ENCODE data around the gene CPEB3. TPM values are rescaled to one million over a fixed set of nuclear protein-coding genes. Genes with fewer than 3 reads are reported as not detected.

The CPEB3 gene
- total and polyA plus RNA-seq, 9 of the 15 experiments (the other 6 are each of a cell fraction or from before 2014, with no cell fraction given): 0.15 to 1.2 (median 0.51) TPM

DNA sequence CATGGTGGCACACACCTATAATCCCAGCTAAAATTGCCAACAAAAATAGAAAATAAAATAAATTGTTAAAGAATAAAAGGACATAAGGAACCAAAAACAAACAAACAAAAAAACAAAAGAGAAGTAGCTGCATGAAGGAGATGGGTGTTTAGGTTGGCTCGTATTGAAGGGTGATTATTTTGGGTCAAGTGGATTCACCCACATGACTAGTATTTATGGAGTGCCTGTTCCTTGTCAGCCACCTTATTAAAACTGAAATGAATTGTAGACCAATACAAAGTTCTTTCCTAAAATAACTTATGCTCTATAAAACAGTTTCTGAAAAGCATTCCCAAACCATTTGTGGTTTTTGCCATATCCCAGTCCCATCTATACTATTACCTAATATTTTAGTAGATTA, 228.6 kb downstream of the CPEB3 start:
- FAIRE-seq (no peak), DNase-seq (ENCODE audit: extremely low read depth in 1 of 4, low spot score in 3 of 4) (no peak), ATAC-seq (no peak)
- Histone ChIP-seq H3K4me1 (replicated peaks in 1 of 2; ENCODE audit: control insufficient read depth in 2 of 2, insufficient read depth in 2 of 2, low read length in 2 of 2) (no peaks in the 10 kb centered on the region), H3K9me3 (replicated peaks; ENCODE audit: control insufficient read depth, insufficient read depth, low read depth, low read length) (no peaks in the 10 kb centered on the region), H3K4me3 (no peak overlapping the region), H3K9ac (ENCODE audit: insufficient read depth in 1 of 2, low read depth in 2 of 2, low read length in 2 of 2) (no peak overlapping the region), H3K9me1 (ENCODE audit: control insufficient read depth, insufficient read depth, low read length) (no peaks in the 10 kb centered on the region), H3K4me2 (ENCODE audit: insufficient read depth, low read length) (no peak overlapping the region), H3K36me3 (ENCODE audit: control insufficient read depth, insufficient read depth, low read length) (no peaks in the 10 kb centered on the region), H2AFZ (ENCODE audit: low read depth, low read length) (no peak overlapping the region), H4K20me1 (replicated peaks; ENCODE audit: control insufficient read depth, insufficient read depth, low read length) (no peaks in the 10 kb centered on the region), H3K27ac (ENCODE audit: extremely low read depth, low read depth, low read length) (no peak overlapping the region), H3K27me3 (ENCODE audit: control insufficient read depth in 2 of 2, insufficient read depth in 2 of 2, low read length in 2 of 2) (no peaks in the 10 kb centered on the region), H3K79me2 (ENCODE audit: control insufficient read depth, insufficient read depth, low read length) (no peaks in the 10 kb centered on the region)
- no TSS peak for BruUV-seq (replicated peaks)
- no peak for TF ChIP-seq CXXC5 (CRISPR knock-in tag; IDR thresholded peaks at IDR 0.05)
- POLR2A ChIA-PET: interaction anchor here (0.7 kb wide), 1 partner anchor 143 kb away, joined by 3 read pairs; no protein-coding TSS in a partner anchor
- 60% methylated on average over 1 of the region's 1 CpG for WGBS (ENCODE audit: insufficient coverage, low coverage, missing lambda C conversion rate)
- CTCF ChIA-PET (ENCODE audit: low intra/inter-chr PET ratio): no interaction called here
- intact Hi-C loops (cut with micrococcal nuclease): no loop called here
- in situ Hi-C loops (cut with MboI): no loop called here

DNA sequence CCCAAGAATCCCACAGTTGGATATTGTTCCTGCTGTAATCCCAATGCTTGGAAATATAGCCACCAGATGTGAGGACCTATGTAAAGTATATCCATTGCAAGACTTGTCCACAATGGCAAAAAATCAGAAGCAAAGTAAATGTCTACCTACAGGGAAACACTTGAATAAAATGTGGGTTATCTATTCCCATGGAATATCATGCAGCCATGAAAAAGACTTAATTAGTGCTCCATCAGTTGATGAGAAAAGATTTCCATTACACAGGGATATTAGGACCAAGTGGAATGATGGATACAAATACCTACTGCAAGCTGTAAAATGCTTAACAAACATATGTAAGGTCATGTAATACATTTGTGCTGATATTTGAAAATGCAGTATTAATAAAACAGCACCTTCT, 236.1 kb downstream of the CPEB3 start:
- no peaks in the 10 kb centered on the region for H4K20me1 ChIP-seq (replicated peaks; ENCODE audit: control insufficient read depth, insufficient read depth, low read length)
- ChIA-PET CTCF (ENCODE audit: low intra/inter-chr PET ratio) (no interaction called here), POLR2A (interaction anchor here (0.6 to 1.5 kb wide), 2 partner anchors 17 to 21 kb away, joined by 3 to 4 read pairs; no protein-coding TSS in a partner anchor)
- TF ChIP-seq ZNF146 (CRISPR knock-in tag; IDR thresholded peaks at IDR 0.05; ENCODE audit: unreplicated experiment) (peak; percentile 85), RBM25 (IDR thresholded peaks at IDR 0.05; ENCODE audit: low read depth, low read length, severe bottlenecking) (peak; percentile 32), ETV1 (tag; conservative IDR thresholded peaks at IDR 0.05; ENCODE audit: low read depth) (no peak)
- TF ChIP-seq, protein P1, sequence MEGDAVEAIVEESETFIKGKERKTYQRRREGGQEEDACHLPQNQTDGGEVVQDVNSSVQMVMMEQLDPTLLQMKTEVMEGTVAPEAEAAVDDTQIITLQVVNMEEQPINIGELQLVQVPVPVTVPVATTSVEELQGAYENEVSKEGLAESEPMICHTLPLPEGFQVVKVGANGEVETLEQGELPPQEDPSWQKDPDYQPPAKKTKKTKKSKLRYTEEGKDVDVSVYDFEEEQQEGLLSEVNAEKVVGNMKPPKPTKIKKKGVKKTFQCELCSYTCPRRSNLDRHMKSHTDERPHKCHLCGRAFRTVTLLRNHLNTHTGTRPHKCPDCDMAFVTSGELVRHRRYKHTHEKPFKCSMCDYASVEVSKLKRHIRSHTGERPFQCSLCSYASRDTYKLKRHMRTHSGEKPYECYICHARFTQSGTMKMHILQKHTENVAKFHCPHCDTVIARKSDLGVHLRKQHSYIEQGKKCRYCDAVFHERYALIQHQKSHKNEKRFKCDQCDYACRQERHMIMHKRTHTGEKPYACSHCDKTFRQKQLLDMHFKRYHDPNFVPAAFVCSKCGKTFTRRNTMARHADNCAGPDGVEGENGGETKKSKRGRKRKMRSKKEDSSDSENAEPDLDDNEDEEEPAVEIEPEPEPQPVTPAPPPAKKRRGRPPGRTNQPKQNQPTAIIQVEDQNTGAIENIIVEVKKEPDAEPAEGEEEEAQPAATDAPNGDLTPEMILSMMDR (IDR thresholded peaks at IDR 0.05 in 2 of 3, conservative IDR thresholded peaks at IDR 0.05 in 1 of 3; ENCODE audit: insufficient read depth in 2 of 3, low read depth in 1 of 3, low read length in 3 of 3): no peak
- H3K27me3 ChIP-seq (ENCODE audit: control insufficient read depth in 2 of 2, insufficient read depth in 2 of 2, low read length in 2 of 2): no peaks in the 10 kb centered on the region
- H3K27ac ChIP-seq (ENCODE audit: extremely low read depth, low read depth, low read length): no peak overlapping the region
- no peak overlapping the region for H3K4me2 ChIP-seq (ENCODE audit: insufficient read depth, low read length)
- FAIRE-seq (no peak), DNase-seq (ENCODE audit: extremely low read depth in 1 of 4, low spot score in 3 of 4) (no peak), ATAC-seq (no peak)
- BruUV-seq (replicated peaks): no TSS peak
- no peak overlapping the region for H3K4me3 ChIP-seq
- no peaks in the 10 kb centered on the region for H3K9me3 ChIP-seq (replicated peaks; ENCODE audit: control insufficient read depth, insufficient read depth, low read depth, low read length)
- intact Hi-C loops (cut with micrococcal nuclease): no loop called here
- H2AFZ ChIP-seq (ENCODE audit: low read depth, low read length): no peak overlapping the region
- H3K4me1 ChIP-seq (replicated peaks in 1 of 2; ENCODE audit: control insufficient read depth in 2 of 2, insufficient read depth in 2 of 2, low read length in 2 of 2): peaks cover 0 to 3% of the 10 kb centered on the region in 2 experiments; a peak in 1 of 5 replicates
- H3K79me2 ChIP-seq (ENCODE audit: control insufficient read depth, insufficient read depth, low read length): no peaks in the 10 kb centered on the region
- H3K9ac ChIP-seq (ENCODE audit: insufficient read depth in 1 of 2, low read depth in 2 of 2, low read length in 2 of 2): no peak overlapping the region
- in situ Hi-C loops (cut with MboI): no loop called here
- H3K9me1 ChIP-seq (ENCODE audit: control insufficient read depth, insufficient read depth, low read length): no peaks in the 10 kb centered on the region
- no peaks in the 10 kb centered on the region; the same call in 2 of the 3 replicates for H3K36me3 ChIP-seq (ENCODE audit: control insufficient read depth, insufficient read depth, low read length)

Data from K562 (cell line).